K562 (cell line): ENCODE data around the gene TRIM27. TPM values are rescaled to one million over a fixed set of nuclear protein-coding genes. Genes with fewer than 3 reads are reported as not detected.

Experiments
- CHD2 ChIP-seq: IDR thresholded peaks from 2 replicates; pipeline ENCODE4 v1.6.1; 2011; ENCODE audit warnings: low read depth, low read length
- CHD4 ChIP-seq: fragments of 200-600 bp; sonication (generic); IDR thresholded peaks from 3 replicates; pipeline ENCODE4 v1.6.1; 2012; ENCODE audit warnings: low read depth, mild to moderate bottlenecking, mixed read lengths, low read length, inconsistent platforms; ENCODE audit not compliant: insufficient read depth, insufficient replicate concordance, poor library complexity, severe bottlenecking
- DDX20 ChIP-seq: fragments of 450-650 bp; IDR thresholded peaks from 2 replicates; pipeline ENCODE4 v1.6.1; 2016; ENCODE audit warnings: missing genetic modification characterization, low read depth, mild to moderate bottlenecking, missing compliant biosample characterization, moderate library complexity
- ETS2 ChIP-seq: IDR thresholded peaks from 2 replicates; pipeline ENCODE4 v1.6.1; 2016; ENCODE audit warnings: borderline replicate concordance, missing genetic modification characterization, mild to moderate bottlenecking, moderate library complexity, missing compliant biosample characterization; ENCODE audit not compliant: poor library complexity, severe bottlenecking
- FOXJ3 ChIP-seq: sonication (generic); formaldehyde crosslinking; IDR thresholded peaks from 2 replicates; pipeline ENCODE4 v1.4.0; 2020; ENCODE audit warnings: mild to moderate bottlenecking, missing genetic modification reagents
- GATAD2A ChIP-seq: fragments of 450-650 bp; IDR thresholded peaks from 2 replicates; pipeline ENCODE4 v1.6.1; 2017
- PHB2 ChIP-seq: fragments of 450-650 bp; IDR thresholded peaks from 2 replicates; pipeline ENCODE4 v1.6.1; 2017; ENCODE audit warnings: low read depth
- POLR2AphosphoS5 ChIP-seq: IDR thresholded peaks from 2 replicates; pipeline ENCODE4 v1.6.1; 2011; ENCODE audit warnings: mild to moderate bottlenecking, low read depth, low read length, moderate library complexity; ENCODE audit not compliant: control insufficient read depth, insufficient read depth
- PURB ChIP-seq: sonication (generic); formaldehyde crosslinking; IDR thresholded peaks from 2 replicates; pipeline ENCODE4 v1.9.0; 2021; ENCODE audit warnings: low read depth, mild to moderate bottlenecking, missing genetic modification reagents
- RBM34 ChIP-seq: fragments of 200-400 bp; formaldehyde crosslinking; IDR thresholded peaks from 2 replicates; pipeline ENCODE4 v1.6.1; 2018; ENCODE audit warnings: low read length, borderline replicate concordance; ENCODE audit not compliant: insufficient read depth
- RFX7 ChIP-seq: fragments of 250-450 bp; sonication (Bioruptor Pico); IDR thresholded peaks from 2 replicates; pipeline ENCODE4 v1.5.1; 2021; ENCODE audit warnings: mild to moderate bottlenecking
- SAFB ChIP-seq: fragments of 200-400 bp; formaldehyde crosslinking; IDR thresholded peaks from 2 replicates; pipeline ENCODE4 v1.6.1; 2017; ENCODE audit warnings: low read depth, low read length, borderline replicate concordance
- SIX5 ChIP-seq, 2 experiments: IDR thresholded peaks; 2 replicates each; pipeline ENCODE4 v1.6.1; 2011; ENCODE audit warnings: low read length in 2 of 2, borderline replicate concordance in 1 of 2, low read depth in 1 of 2, mild to moderate bottlenecking in 1 of 2, moderate library complexity in 1 of 2; ENCODE audit not compliant: insufficient read depth in 1 of 2
- ZNF134 ChIP-seq: fragments of 250-450 bp; sonication (Bioruptor Pico); conservative IDR thresholded peaks from 2 replicates; pipeline ENCODE4 v1.4.0; 2020
- ZNF507 ChIP-seq: conservative IDR thresholded peaks from 2 replicates; pipeline ENCODE4 v1.6.1; 2017; ENCODE audit warnings: missing genetic modification characterization, missing compliant biosample characterization
- polyA plus RNA-seq, 8 experiments: library from polyadenylated mRNA; depleted of rRNA in 4 of 8; stranded (reverse) in 5 of 8; unstranded in 3 of 8; fragments of >200 nt; fragmentation: Nextera tagmentation in 2 of 8; fragmentation: Illumina TruSeq in 1 of 8; extraction: Ambion mirVana in 2 of 8; extraction: Trizol in 1 of 8; gene quantifications; 2 replicates each; pipeline versions ENCODE4 v1.2.1 to v1.2.3, GENCODE V29; 2011 to 2014; ENCODE audit warnings: inconsistent platforms in 1 of 8, missing spikeins in 1 of 8
- total RNA-seq, 7 experiments: library from RNA; depleted of rRNA in 6 of 7; stranded (reverse); fragments of >200 nt in 6 of 7; fragmentation: Illumina TruSeq in 2 of 7; extraction: Trizol in 2 of 7; gene quantifications; 2 replicates each; pipeline versions ENCODE4 v1.2.1 to v1.2.3, GENCODE V29; 2011 to 2021; ENCODE audit warnings: low replicate concordance in 1 of 7
- TF ChIP-seq, protein P1 (sequence below): sonication (generic); formaldehyde crosslinking; IDR thresholded peaks from 2 replicates; pipeline ENCODE4 v1.8.1; 2023; ENCODE audit warnings: mild to moderate bottlenecking, missing genetic modification reagents
- TF ChIP-seq, protein P2 (sequence below): IDR thresholded peaks from 2 replicates; pipeline ENCODE4 v1.6.1; 2012; ENCODE audit warnings: low read depth, low read length, improper control_type of control experiment, borderline replicate concordance

The TRIM27 gene
- total and polyA plus RNA-seq, 9 of the 15 experiments (the other 6 are each of a cell fraction or from before 2014, with no cell fraction given): 37.7 to 235 (median 122) TPM

DNA sequence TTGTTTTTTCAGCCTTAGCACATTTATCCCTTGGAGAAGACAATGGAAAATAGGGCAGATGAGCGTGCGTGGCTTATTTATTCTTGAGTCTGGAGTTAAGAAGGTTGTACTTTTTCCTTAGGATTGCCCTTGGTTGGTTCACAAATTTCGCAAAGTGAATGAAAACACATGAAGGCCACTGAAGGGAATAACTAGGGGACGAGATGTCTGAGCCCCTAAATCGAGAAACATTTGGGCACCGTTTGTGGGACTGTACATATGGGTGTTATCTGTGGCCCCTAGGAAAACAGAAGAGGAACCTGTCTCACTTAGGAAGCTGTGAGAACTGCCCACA is 19.4 kb upstream of the TRIM27 start (continued):
- TF ChIP-seq PHB2: no peak
- TF ChIP-seq ETS2: no peak
- TF ChIP-seq ZNF134: no peak
- TF ChIP-seq, protein P1, sequence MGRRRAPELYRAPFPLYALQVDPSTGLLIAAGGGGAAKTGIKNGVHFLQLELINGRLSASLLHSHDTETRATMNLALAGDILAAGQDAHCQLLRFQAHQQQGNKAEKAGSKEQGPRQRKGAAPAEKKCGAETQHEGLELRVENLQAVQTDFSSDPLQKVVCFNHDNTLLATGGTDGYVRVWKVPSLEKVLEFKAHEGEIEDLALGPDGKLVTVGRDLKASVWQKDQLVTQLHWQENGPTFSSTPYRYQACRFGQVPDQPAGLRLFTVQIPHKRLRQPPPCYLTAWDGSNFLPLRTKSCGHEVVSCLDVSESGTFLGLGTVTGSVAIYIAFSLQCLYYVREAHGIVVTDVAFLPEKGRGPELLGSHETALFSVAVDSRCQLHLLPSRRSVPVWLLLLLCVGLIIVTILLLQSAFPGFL (CRISPR knock-in tag): peak; percentile 36; the same call in 1 of the 2 replicates
- TF ChIP-seq ZNF507: no peak
- TF ChIP-seq GATAD2A: no peak
- no peak for TF ChIP-seq SAFB
- no peak for TF ChIP-seq FOXJ3 (CRISPR knock-in tag)
- TF ChIP-seq PURB (CRISPR knock-in tag): no peak
- no peak for TF ChIP-seq RBM34
- TF ChIP-seq RFX7 (CRISPR knock-in tag): no peak
- no peak for TF ChIP-seq SIX5 (IDR thresholded peaks at IDR 0.05; ENCODE audit: borderline replicate concordance in 1 of 2, insufficient read depth in 1 of 2, low read depth in 1 of 2, low read length in 2 of 2)
- peak; percentile 28; the same call in 1 of the 2 replicates for TF ChIP-seq POLR2AphosphoS5
- no peak for TF ChIP-seq CHD2
- no peak for TF ChIP-seq DDX20
- TF ChIP-seq, protein P2, sequence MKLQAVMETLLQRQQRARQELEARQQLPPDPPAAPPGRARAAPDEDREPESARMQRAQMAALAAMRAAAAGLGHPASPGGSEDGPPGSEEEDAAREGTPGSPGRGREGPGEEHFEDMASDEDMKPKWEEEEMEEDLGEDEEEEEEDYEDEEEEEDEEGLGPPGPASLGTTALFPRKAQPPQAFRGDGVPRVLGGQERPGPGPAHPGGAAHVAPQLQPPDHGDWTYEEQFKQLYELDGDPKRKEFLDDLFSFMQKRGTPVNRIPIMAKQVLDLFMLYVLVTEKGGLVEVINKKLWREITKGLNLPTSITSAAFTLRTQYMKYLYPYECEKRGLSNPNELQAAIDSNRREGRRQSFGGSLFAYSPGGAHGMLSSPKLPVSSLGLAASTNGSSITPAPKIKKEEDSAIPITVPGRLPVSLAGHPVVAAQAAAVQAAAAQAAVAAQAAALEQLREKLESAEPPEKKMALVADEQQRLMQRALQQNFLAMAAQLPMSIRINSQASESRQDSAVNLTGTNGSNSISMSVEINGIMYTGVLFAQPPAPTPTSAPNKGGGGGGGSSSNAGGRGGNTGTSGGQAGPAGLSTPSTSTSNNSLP: no peak
- TF ChIP-seq CHD4: peak; percentile 19
